CD4-positive, alpha-beta T cell treated with Interleukin-17A for 4 hours (primary cell): ENCODE measurements around the gene IQCF6.
"Not testable (repeated sequence)": the region's sequence is repeated elsewhere in the genome, so short reads cannot be mapped to it uniquely, and the experiment has no call there.

Experiments
- DNase-seq: peaks from one replicate; pipeline ENCODE4 v3.0.0-alpha.2; 2020; ENCODE audit warnings: mixed read lengths

IQCF6 gene

GRCh38 chr3:51759203-51759602 is 19.8 kb downstream of the IQCF6 start:
- no peak for DNase-seq

- DNase-seq = not testable (repeated sequence)
These were observed 25.0 kb downstream of the IQCF6 start for GRCh38 chr3:51753763-51754750.

GRCh38 chr3:51751287-51751686 is 27.8 kb downstream of the IQCF6 start:
- DNase-seq = no peak

GRCh38 chr3:51750878-51751277 is 28.2 kb downstream of the IQCF6 start:
- no peak for DNase-seq

- DNase-seq = no peak
These were observed 30.7 kb downstream of the IQCF6 start for GRCh38 chr3:51748327-51748726.

GRCh38 chr3:51747840-51748239 is 31.2 kb downstream of the IQCF6 start:
- DNase-seq = no peak

GRCh38 chr3:51742978-51743377 is 36.1 kb downstream of the IQCF6 start:
- DNase-seq = not testable (repeated sequence)

- not testable (repeated sequence) for DNase-seq
These were observed 36.7 kb downstream of the IQCF6 start for GRCh38 chr3:51742320-51742719.

- no peak for DNase-seq
These were observed 39.9 kb downstream of the IQCF6 start for GRCh38 chr3:51739110-51739509.

GRCh38 chr3:51735950-51736349 is 43.1 kb downstream of the IQCF6 start:
- no peak for DNase-seq

- no peak for DNase-seq
These were observed 44.0 kb downstream of the IQCF6 start for GRCh38 chr3:51735039-51735438.

- DNase-seq = no peak
These were observed 44.5 kb downstream of the IQCF6 start for GRCh38 chr3:51734572-51734907.

- no peak for DNase-seq
These were observed 45.0 kb downstream of the IQCF6 start for GRCh38 chr3:51733859-51734571.

GRCh38 chr3:51729042-51729633 is 49.9 kb downstream of the IQCF6 start:
- DNase-seq = no peak
